ENCODE data around the gene FEZF2.

The FEZF2 gene

GRCh38 chr3:62373215-62373614 is at the start of gene FEZF2:
FEZF2 (minus strand) TSS chr3:62373550; CDS start chr3:62372868, 682 bp downstream.
- H3K27me3 ChIP-seq (ENCODE audit: insufficient read depth, low read length) = no peaks in the 10 kb centered on the region
- no peaks in the 10 kb centered on the region for H3F3A ChIP-seq (ENCODE audit: insufficient read depth, low read length)
- H3K4me3 ChIP-seq (ENCODE audit: low read depth, low read length, poor library complexity, severe bottlenecking) = no peak within 1 kb of the TSS
- no peaks in the 10 kb centered on the region for H3K36me3 ChIP-seq (ENCODE audit: insufficient read depth, low read length)
- H3K9ac ChIP-seq (ENCODE audit: low read length) = no peak within 1 kb of the TSS
- H4K20me1 ChIP-seq (ENCODE audit: insufficient read depth, low read length) = no peaks in the 10 kb centered on the region
- no peak within 1 kb of the TSS for H3K4me2 ChIP-seq (ENCODE audit: low read length)
- no peak within 1 kb of the TSS for H3K27ac ChIP-seq (ENCODE audit: low read depth, low read length, poor library complexity, severe bottlenecking)
- no peaks in the 10 kb centered on the region for H3K4me1 ChIP-seq (ENCODE audit: insufficient read depth, low read length, severe bottlenecking)
- no peak for TF ChIP-seq EZH2 (IDR thresholded peaks at IDR 0.05; ENCODE audit: borderline replicate concordance, low read length)
- TF ChIP-seq CTCF (IDR thresholded peaks at IDR 0.05; ENCODE audit: low read length) = no peak
- no peak within 1 kb of the TSS for H2AFZ ChIP-seq (ENCODE audit: low read length)
- H3K9me2 ChIP-seq (ENCODE audit: low read depth, low read length) = no peaks in the 10 kb centered on the region
- no peaks in the 10 kb centered on the region for H3K79me2 ChIP-seq (ENCODE audit: insufficient read depth, low read length)
- no peaks in the 10 kb centered on the region for H3K9me3 ChIP-seq (ENCODE audit: low read length)

- Histone ChIP-seq H3K4me1 (ENCODE audit: insufficient read depth, low read length, severe bottlenecking) (no peaks in the 10 kb centered on the region), H3K9me2 (ENCODE audit: low read depth, low read length) (no peaks in the 10 kb centered on the region), H3K27me3 (ENCODE audit: insufficient read depth, low read length) (no peaks in the 10 kb centered on the region)
Measured at GRCh38 chr3:62421207-62421606, 47.9 kb upstream of the FEZF2 start.

GRCh38 chr3:62416144-62416543 is 42.8 kb upstream of the FEZF2 start:
- H3K9me3 ChIP-seq (ENCODE audit: low read length) = no peaks in the 10 kb centered on the region
- H4K20me1 ChIP-seq (ENCODE audit: insufficient read depth, low read length) = no peaks in the 10 kb centered on the region
- H3K79me2 ChIP-seq (ENCODE audit: insufficient read depth, low read length) = no peaks in the 10 kb centered on the region
- no peak overlapping the region for H3K4me3 ChIP-seq (ENCODE audit: low read depth, low read length, poor library complexity, severe bottlenecking)
- H3K36me3 ChIP-seq (ENCODE audit: insufficient read depth, low read length) = no peaks in the 10 kb centered on the region
- H3K27ac ChIP-seq (ENCODE audit: low read depth, low read length, poor library complexity, severe bottlenecking) = no peak overlapping the region
- no peaks in the 10 kb centered on the region for H3K27me3 ChIP-seq (ENCODE audit: insufficient read depth, low read length)
- no peak overlapping the region for H3K4me2 ChIP-seq (ENCODE audit: low read length)
- no peaks in the 10 kb centered on the region for H3F3A ChIP-seq (ENCODE audit: insufficient read depth, low read length)
- H2AFZ ChIP-seq (ENCODE audit: low read length) = no peak overlapping the region
- no peak overlapping the region for H3K9ac ChIP-seq (ENCODE audit: low read length)
- no peaks in the 10 kb centered on the region for H3K9me2 ChIP-seq (ENCODE audit: low read depth, low read length)
- TF ChIP-seq CTCF (IDR thresholded peaks at IDR 0.05; ENCODE audit: low read length) = no peak
- TF ChIP-seq EZH2 (IDR thresholded peaks at IDR 0.05; ENCODE audit: borderline replicate concordance, low read length) = no peak
- no peaks in the 10 kb centered on the region for H3K4me1 ChIP-seq (ENCODE audit: insufficient read depth, low read length, severe bottlenecking)

More at GRCh38 chr3:62421207-62421606, 47.9 kb upstream of the FEZF2 start:
- Histone ChIP-seq H3K4me3 (ENCODE audit: low read depth, low read length, poor library complexity, severe bottlenecking) (no peak overlapping the region), H2AFZ (ENCODE audit: low read length) (no peak overlapping the region), H3K9me3 (ENCODE audit: low read length) (no peaks in the 10 kb centered on the region), H3F3A (ENCODE audit: insufficient read depth, low read length) (no peaks in the 10 kb centered on the region), H3K9ac (ENCODE audit: low read length) (no peak overlapping the region), H3K27ac (ENCODE audit: low read depth, low read length, poor library complexity, severe bottlenecking) (no peak overlapping the region), H3K79me2 (ENCODE audit: insufficient read depth, low read length) (no peaks in the 10 kb centered on the region), H3K36me3 (ENCODE audit: insufficient read depth, low read length) (no peaks in the 10 kb centered on the region), H3K4me2 (ENCODE audit: low read length) (no peak overlapping the region), H4K20me1 (ENCODE audit: insufficient read depth, low read length) (no peaks in the 10 kb centered on the region)
- TF ChIP-seq EZH2 (IDR thresholded peaks at IDR 0.05; ENCODE audit: borderline replicate concordance, low read length) (no peak), CTCF (IDR thresholded peaks at IDR 0.05; ENCODE audit: low read length) (no peak)

All from OCI-LY1 (cell line).